H1 (cell line): Measurements from ENCODE around the gene CASKIN2. TPM values are rescaled to one million over a fixed set of nuclear protein-coding genes. Genes with fewer than 3 reads are reported as not detected.

ENCODE experiments used
- CEBPB ChIP-seq: IDR thresholded peaks from 2 replicates; pipeline ENCODE4 v1.6.1; 2012; ENCODE audit warnings: low read depth, low read length
- CTCF ChIP-seq, 3 experiments: IDR thresholded peaks; 1 replicate in 2 of 3; 2 replicates in 1 of 3; pipeline versions ENCODE4 v1.5.1 to v1.6.1; 2011; ENCODE audit warnings: low read length in 3 of 3, mild to moderate bottlenecking in 3 of 3, inconsistent platforms in 2 of 3, low read depth in 1 of 3, moderate library complexity in 1 of 3; ENCODE audit not compliant: insufficient read depth in 1 of 3; ENCODE audit errors: control extremely low read depth in 1 of 3
- EZH2 ChIP-seq: fragments of 200-600 bp; sonication (generic); IDR thresholded peaks from 2 replicates; pipeline ENCODE4 v1.7.1; 2012; ENCODE audit warnings: low read depth, mild to moderate bottlenecking, moderate library complexity, low read length, inconsistent platforms; ENCODE audit not compliant: severe bottlenecking
- KDM5A ChIP-seq: fragments of 200-600 bp; IDR thresholded peaks from 2 replicates; pipeline ENCODE4 v1.7.1; 2012; ENCODE audit warnings: mild to moderate bottlenecking, low read length, inconsistent platforms, mixed read lengths
- MAX ChIP-seq: IDR thresholded peaks from 2 replicates; pipeline ENCODE4 v1.6.1; 2012; ENCODE audit warnings: inconsistent platforms
- USF2 ChIP-seq: IDR thresholded peaks from 2 replicates; pipeline ENCODE4 v1.6.1; 2011; ENCODE audit warnings: low read length, improper control_type of control experiment
- polyA plus RNA-seq, 7 experiments: library from polyadenylated mRNA; depleted of rRNA in 3 of 7; stranded (reverse) in 5 of 7; unstranded in 2 of 7; fragments of >200 nt in 5 of 7; fragments of 200-250 nt in 2 of 7; gene quantifications; 1 replicate in 5 of 7; 2 replicates in 1 of 7; 4 replicates in 1 of 7; pipeline versions ENCODE4 v1.2.1 to v1.2.3, GENCODE V29; 2011 to 2013; ENCODE audit warnings: missing spikeins in 2 of 7, mixed read lengths in 2 of 7
- total RNA-seq: library from RNA; stranded (reverse); fragmentation: NEBNext Ultra II Directional; extraction: Animal tissue kit (Norgen Biotek cat#: 25700); gene quantifications from 2 replicates; pipeline ENCODE4 v1.2.1, GENCODE V29; 2021

Gene CASKIN2
- total and polyA plus RNA-seq, 2 of the 8 experiments (the other 6 are each of a cell fraction or from before 2014, with no cell fraction given): 6.7 to 32.3 TPM

GRCh38 chr17:75488693-75489510, 26.4 kb downstream of the CASKIN2 start (continued):
- no peak for TF ChIP-seq USF2
- TF ChIP-seq CEBPB: no peak
- no peak for TF ChIP-seq CTCF (IDR thresholded peaks at IDR 0.05; ENCODE audit: control extremely low read depth in 1 of 3, insufficient read depth in 1 of 3, low read depth in 1 of 3, low read length in 3 of 3)
- no peak for TF ChIP-seq KDM5A
- no peak for TF ChIP-seq EZH2
- no peak for TF ChIP-seq MAX
